GM06990 (cell line): ENCODE results near the gene GNAS-AS1.
"Not testable (repeated sequence)": the region's sequence is repeated elsewhere in the genome, so short reads cannot be mapped to it uniquely, and the experiment has no call there.

Experiments used
- DNase-seq: peaks from one replicate; pipeline ENCODE4 v3.0.0-alpha.2; 2011; ENCODE audit not compliant: insufficient read length; ENCODE audit errors: extremely low read depth
- H3K27me3 ChIP-seq: replicated peaks from 2 replicates; pipeline ENCODE4 v1.6.0; 2011; ENCODE audit warnings: low read length; ENCODE audit not compliant: control insufficient read depth, insufficient read depth
- H3K36me3 ChIP-seq: 2 replicates; pipeline ENCODE4 v1.5.1; 2011; ENCODE audit warnings: low read length; ENCODE audit not compliant: control insufficient read depth, insufficient read depth
- H3K4me3 ChIP-seq: replicated peaks from 2 replicates; pipeline ENCODE4 v1.5.1; 2011; ENCODE audit warnings: low read depth, mild to moderate bottlenecking, control low read depth, low read length
- CTCF ChIP-seq: IDR thresholded peaks from 2 replicates; pipeline ENCODE4 v1.5.1; 2011; ENCODE audit warnings: low read length, control low read depth, mild to moderate bottlenecking, inconsistent platforms; ENCODE audit not compliant: insufficient read depth, poor library complexity, severe bottlenecking

Gene GNAS-AS1

GRCh38 chr20:58835231-58835630, 15.5 kb downstream of the GNAS-AS1 start:
- Histone ChIP-seq H3K36me3 (peaks cover 3% of the 10 kb centered on the region; the same call in 1 of the 2 replicates), H3K27me3 (no peaks in the 10 kb centered on the region; the same call in 1 of the 2 replicates), H3K4me3 (no peak overlapping the region)
- TF ChIP-seq CTCF = no peak
- no peak for DNase-seq

- TF ChIP-seq CTCF = no peak
- DNase-seq = no peak
- Histone ChIP-seq H3K36me3 (peaks cover 3% of the 10 kb centered on the region; the same call in 1 of the 2 replicates), H3K4me3 (no peak overlapping the region), H3K27me3 (no peaks in the 10 kb centered on the region; the same call in 1 of the 2 replicates)
Observed at GRCh38 chr20:58833921-58834320, 16.8 kb downstream of the GNAS-AS1 start.

GRCh38 chr20:58832457-58832856, 18.2 kb downstream of the GNAS-AS1 start:
- Histone ChIP-seq H3K27me3 (no peaks in the 10 kb centered on the region), H3K4me3 (no peak overlapping the region), H3K36me3 (peaks cover 3% of the 10 kb centered on the region; the same call in 1 of the 2 replicates)
- TF ChIP-seq CTCF = no peak
- no peak for DNase-seq

GRCh38 chr20:58829531-58829941, 21.2 kb downstream of the GNAS-AS1 start:
- H3K27me3 ChIP-seq = no peaks in the 10 kb centered on the region
- no peak overlapping the region for H3K4me3 ChIP-seq
- peaks cover 3% of the 10 kb centered on the region; the same call in 1 of the 2 replicates for H3K36me3 ChIP-seq
- DNase-seq = no peak
- TF ChIP-seq CTCF = no peak

GRCh38 chr20:58828804-58829203, 21.9 kb downstream of the GNAS-AS1 start:
- H3K4me3 ChIP-seq, DNase-seq, H3K36me3 ChIP-seq: not testable (repeated sequence)

GRCh38 chr20:58828136-58828535, 22.6 kb downstream of the GNAS-AS1 start:
- H3K4me3 ChIP-seq = no peak overlapping the region
- H3K36me3 ChIP-seq = no peaks in the 10 kb centered on the region
- DNase-seq = no peak
- no peak for TF ChIP-seq CTCF
- no peaks in the 10 kb centered on the region for H3K27me3 ChIP-seq

More at GRCh38 chr20:58828804-58829203, 21.9 kb downstream of the GNAS-AS1 start:
- not testable (repeated sequence) for H3K27me3 ChIP-seq
